B cell (primary cell): ENCODE data around the gene PPP2R5C.

Experiments
- CTCF ChIP-seq: fragments of 200-600 bp; IDR thresholded peaks from one replicate; pipeline ENCODE4 v1.8.0; 2022; ENCODE audit warnings: antibody characterized with exemption, mild to moderate bottlenecking
- EZH2 ChIP-seq: IDR thresholded peaks from 2 replicates; pipeline ENCODE4 v1.6.1; 2012; ENCODE audit warnings: borderline replicate concordance, low read depth, mild to moderate bottlenecking, moderate library complexity, low read length; ENCODE audit not compliant: insufficient read depth, poor library complexity, severe bottlenecking

DNA sequence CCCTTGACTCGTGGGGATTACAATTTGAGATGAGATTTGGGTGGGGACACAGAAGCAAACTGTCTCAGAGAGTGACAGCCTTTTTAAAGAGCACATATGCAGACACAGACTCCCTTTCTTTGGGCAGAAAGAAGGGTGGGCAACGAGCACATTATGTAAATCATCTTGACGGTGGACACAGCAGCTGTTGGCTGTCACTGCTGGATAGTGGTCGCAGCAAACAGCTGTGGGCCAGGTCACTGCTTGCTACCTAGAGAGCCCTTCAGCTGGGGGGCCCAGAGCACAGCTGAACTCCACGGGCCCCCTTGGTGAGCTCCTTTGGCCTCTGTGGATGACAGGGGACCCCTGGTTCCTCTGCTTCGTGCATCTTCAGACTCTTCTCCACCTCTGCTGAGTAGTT is 23.1 kb downstream of the PPP2R5C start:
- no peak for TF ChIP-seq CTCF
- TF ChIP-seq EZH2, result no peak
